Activated naive CD4-positive, alpha-beta T cell treated with anti-CD3 and anti-CD28 coated beads, Interleukin-2, amount 10 ng/mL, durations not matched to agents 7 days and 5 days (primary cell): ENCODE data around the gene ULK4.

Experiments
- CTCF ChIA-PET: fragments of 350-600 bp; sonication (Branson Sonifier 250); formaldehyde crosslinking; loops from one replicate; lab custom pipeline; 2021; ENCODE audit warnings: antibody characterized with exemption; lab: Charles Lee
- DNase-seq: peaks from one replicate; pipeline ENCODE4 v3.0.0-alpha.2; 2020
- H3K27ac Mint-ChIP-seq: one replicate; pipeline ENCODE4 v1.8.0; 2021; ENCODE audit warnings: mild to moderate bottlenecking, moderate library complexity, mixed read lengths
- H3K27me3 Mint-ChIP-seq: one replicate; pipeline ENCODE4 v1.8.0; 2021; ENCODE audit warnings: mild to moderate bottlenecking, mixed read lengths
- H3K36me3 Mint-ChIP-seq: one replicate; pipeline ENCODE4 v1.8.0; 2021; ENCODE audit warnings: mixed read lengths
- H3K4me1 Mint-ChIP-seq: one replicate; pipeline ENCODE4 v1.8.0; 2021; ENCODE audit warnings: mixed read lengths
- H3K4me3 Mint-ChIP-seq: one replicate; pipeline ENCODE4 v1.8.0; 2021; ENCODE audit warnings: mild to moderate bottlenecking, moderate library complexity, mixed read lengths
- H3K9me3 Mint-ChIP-seq: one replicate; pipeline ENCODE4 v1.8.0; 2021; ENCODE audit warnings: mixed read lengths

The ULK4 gene

GRCh38 chr3:41204369-41204768, 757.5 kb downstream of the ULK4 start:
- H3K4me3 Mint-ChIP-seq, result no peak overlapping the region
- peaks cover 64% of the 10 kb centered on the region for H3K4me1 Mint-ChIP-seq
- H3K27me3 Mint-ChIP-seq, result no peaks in the 10 kb centered on the region
- DNase-seq, result no peak
- no peaks in the 10 kb centered on the region for H3K9me3 Mint-ChIP-seq
- peaks cover 19% of the 10 kb centered on the region for H3K36me3 Mint-ChIP-seq
- CTCF ChIA-PET, result no interaction called here
- H3K27ac Mint-ChIP-seq, result no peak overlapping the region

- no peak overlapping the region for H3K27ac Mint-ChIP-seq
- DNase-seq, result no peak
- peaks cover 58% of the 10 kb centered on the region for H3K4me1 Mint-ChIP-seq
- peaks cover 12% of the 10 kb centered on the region for H3K36me3 Mint-ChIP-seq
- no peaks in the 10 kb centered on the region for H3K27me3 Mint-ChIP-seq
- no peaks in the 10 kb centered on the region for H3K9me3 Mint-ChIP-seq
- CTCF ChIA-PET, result interaction anchor here (0.6 to 1.3 kb wide), 2 partner anchors 13 to 218 kb away, joined by 3 read pairs; no protein-coding TSS in a partner anchor
- no peak overlapping the region for H3K4me3 Mint-ChIP-seq
Observed at GRCh38 chr3:41202834-41203345, 759.0 kb downstream of the ULK4 start.

GRCh38 chr3:41202075-41202833, 759.6 kb downstream of the ULK4 start:
- Mint-ChIP-seq H3K36me3 (peaks cover 12% of the 10 kb centered on the region), H3K4me1 (peaks cover 52% of the 10 kb centered on the region), H3K27ac (no peak overlapping the region), H3K27me3 (no peaks in the 10 kb centered on the region), H3K4me3 (peak overlapping the region; percentile 42), H3K9me3 (no peaks in the 10 kb centered on the region)
- DNase-seq, result no peak
- CTCF ChIA-PET, result interaction anchor here (0.6 to 1.3 kb wide), 2 partner anchors 12 to 218 kb away, joined by 3 read pairs; no protein-coding TSS in a partner anchor

GRCh38 chr3:41200669-41201021, 761.3 kb downstream of the ULK4 start:
- Mint-ChIP-seq H3K36me3 (peaks cover 12% of the 10 kb centered on the region), H3K4me1 (peaks cover 45% of the 10 kb centered on the region), H3K9me3 (no peaks in the 10 kb centered on the region), H3K4me3 (peak overlapping the region; percentile 91), H3K27me3 (peaks cover 8% of the 10 kb centered on the region), H3K27ac (peak overlapping the region; percentile 88)
- CTCF ChIA-PET, result no interaction called here
- peak; percentile 34 for DNase-seq

GRCh38 chr3:41199866-41200668, 761.8 kb downstream of the ULK4 start:
- Mint-ChIP-seq H3K27ac (peak overlapping the region; percentile 88), H3K4me1 (peaks cover 44% of the 10 kb centered on the region), H3K27me3 (peaks cover 8% of the 10 kb centered on the region), H3K36me3 (peaks cover 12% of the 10 kb centered on the region), H3K4me3 (peak overlapping the region; percentile 91), H3K9me3 (no peaks in the 10 kb centered on the region)
- DNase-seq, result peak; percentile 59
- CTCF ChIA-PET, result no interaction called here

- peak; percentile 90 for DNase-seq
- H3K4me3 Mint-ChIP-seq, result peak within 1 kb of the TSS; percentile 96
- peak within 1 kb of the TSS; percentile 97 for H3K27ac Mint-ChIP-seq
- peaks cover 12% of the 10 kb centered on the region for H3K36me3 Mint-ChIP-seq
- H3K4me1 Mint-ChIP-seq, result peaks cover 39% of the 10 kb centered on the region
- CTCF ChIA-PET, result no interaction called here
- H3K27me3 Mint-ChIP-seq, result peaks cover 12% of the 10 kb centered on the region
- no peaks in the 10 kb centered on the region for H3K9me3 Mint-ChIP-seq
Observed at GRCh38 chr3:41198950-41199865, 762.7 kb downstream of the ULK4 start, which contains the start of gene CTNNB1. Gene CTNNB1, plus strand, starts transcription at chr3:41199505. Its CDS starts 24,564 bp downstream, at chr3:41224069.

GRCh38 chr3:41198526-41198925, 763.4 kb downstream of the ULK4 start:
- Mint-ChIP-seq H3K36me3 (peaks cover 12% of the 10 kb centered on the region), H3K27ac (peak overlapping the region; percentile 82), H3K4me1 (peaks cover 33% of the 10 kb centered on the region), H3K4me3 (peak overlapping the region; percentile 85), H3K9me3 (no peaks in the 10 kb centered on the region), H3K27me3 (peaks cover 12% of the 10 kb centered on the region)
- no peak for DNase-seq
- CTCF ChIA-PET, result interaction anchor here (1.2 kb wide), 1 partner anchor 239 kb away, joined by 3 read pairs; no protein-coding TSS in a partner anchor

GRCh38 chr3:41198046-41198445, 763.9 kb downstream of the ULK4 start:
- Mint-ChIP-seq H3K4me1 (peaks cover 30% of the 10 kb centered on the region), H3K27ac (no peak overlapping the region), H3K4me3 (peak overlapping the region; percentile 85), H3K9me3 (no peaks in the 10 kb centered on the region), H3K36me3 (peaks cover 11% of the 10 kb centered on the region), H3K27me3 (peaks cover 14% of the 10 kb centered on the region)
- no peak for DNase-seq
- CTCF ChIA-PET, result interaction anchor here (1.2 kb wide), 1 partner anchor 239 kb away, joined by 3 read pairs; no protein-coding TSS in a partner anchor
